Esophagus muscularis mucosa (tissue), 4 donors: ENCODE results near the gene MSI2.

Experiments
- CTCF ChIP-seq, 3 experiments: fragments of 200-600 bp in 2 of 3; fragments of 450-650 bp in 1 of 3; sonication (generic) in 2 of 3; IDR thresholded peaks; one replicate each; pipeline ENCODE4 v1.5.1; 2017 to 2019; ENCODE audit warnings: antibody characterized with exemption in 3 of 3, mild to moderate bottlenecking in 2 of 3, moderate library complexity in 1 of 3
- EP300 ChIP-seq: sonication (generic); formaldehyde crosslinking; IDR thresholded peaks from one replicate; pipeline ENCODE4 v1.6.1; 2017; ENCODE audit warnings: antibody characterized with exemption
- POLR2A ChIP-seq: fragments of 450-650 bp; IDR thresholded peaks from one replicate; pipeline ENCODE4 v1.6.1; 2017; ENCODE audit warnings: antibody characterized with exemption, moderate library complexity, mild to moderate bottlenecking, low read depth

- TF ChIP-seq CTCF (IDR thresholded peaks at IDR 0.05), result no peak
- TF ChIP-seq POLR2A, result no peak
- no peak for TF ChIP-seq EP300
Observed at GRCh38 chr17:57704448-57704847, 448.1 kb downstream of the MSI2 start.
